CD4-positive, alpha-beta T cell treated with Interferon alpha-2 for 1 hour (primary cell): ENCODE data around the gene JDP2.
"Not testable (repeated sequence)": the region's sequence is repeated elsewhere in the genome, so short reads cannot be mapped to it uniquely, and the experiment has no call there.

Experiments used
- DNase-seq, 2 donors: peaks; one replicate each; pipeline ENCODE4 v3.0.0-alpha.2; 2020 to 2022

JDP2 gene, protein sequence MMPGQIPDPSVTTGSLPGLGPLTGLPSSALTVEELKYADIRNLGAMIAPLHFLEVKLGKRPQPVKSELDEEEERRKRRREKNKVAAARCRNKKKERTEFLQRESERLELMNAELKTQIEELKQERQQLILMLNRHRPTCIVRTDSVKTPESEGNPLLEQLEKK

DNA sequence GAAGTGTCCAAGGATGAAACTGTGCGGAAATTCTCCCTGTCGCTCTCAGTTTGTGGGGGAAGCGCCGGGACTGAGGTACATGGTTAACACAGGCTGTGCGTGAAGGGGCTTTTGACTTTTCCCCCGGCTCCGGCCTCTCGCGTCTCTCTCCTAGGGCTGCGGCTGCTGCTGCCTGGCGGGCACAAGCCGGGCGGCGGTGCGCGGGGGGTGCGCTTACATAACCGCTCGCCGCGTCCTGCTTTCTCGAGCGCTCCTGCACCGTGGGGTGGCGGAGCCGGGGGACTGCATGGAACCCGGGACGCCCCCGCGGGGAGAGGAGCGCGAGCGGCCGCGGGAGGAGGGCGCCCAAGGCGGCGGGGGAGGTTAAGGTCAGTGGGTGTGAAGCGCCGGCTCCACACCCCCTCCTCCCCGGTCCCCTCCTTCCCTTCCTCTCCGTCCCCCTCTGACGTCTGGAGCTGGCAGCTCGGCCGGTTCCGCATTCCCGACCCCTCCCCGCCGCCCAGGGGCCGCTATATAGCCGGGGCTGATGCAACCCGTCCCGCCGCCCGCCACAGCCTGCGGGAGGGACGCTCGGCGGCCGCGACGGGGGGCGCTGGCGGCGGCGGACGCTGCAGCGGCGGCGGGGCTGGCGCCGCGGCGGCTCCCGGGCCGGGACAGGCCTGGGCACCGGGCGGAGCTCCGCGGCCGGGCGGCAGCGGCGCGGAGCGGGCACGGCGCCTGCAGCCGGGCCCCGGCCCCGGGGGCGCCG is at the start of gene JDP2:
TSS of gene JDP2 (plus strand) at position 541 of the 748 bp plus-strand sequence. CDS start 9,899 bp downstream, outside the sequence.
- DNase-seq: peak; percentile 33 to 63

DNA sequence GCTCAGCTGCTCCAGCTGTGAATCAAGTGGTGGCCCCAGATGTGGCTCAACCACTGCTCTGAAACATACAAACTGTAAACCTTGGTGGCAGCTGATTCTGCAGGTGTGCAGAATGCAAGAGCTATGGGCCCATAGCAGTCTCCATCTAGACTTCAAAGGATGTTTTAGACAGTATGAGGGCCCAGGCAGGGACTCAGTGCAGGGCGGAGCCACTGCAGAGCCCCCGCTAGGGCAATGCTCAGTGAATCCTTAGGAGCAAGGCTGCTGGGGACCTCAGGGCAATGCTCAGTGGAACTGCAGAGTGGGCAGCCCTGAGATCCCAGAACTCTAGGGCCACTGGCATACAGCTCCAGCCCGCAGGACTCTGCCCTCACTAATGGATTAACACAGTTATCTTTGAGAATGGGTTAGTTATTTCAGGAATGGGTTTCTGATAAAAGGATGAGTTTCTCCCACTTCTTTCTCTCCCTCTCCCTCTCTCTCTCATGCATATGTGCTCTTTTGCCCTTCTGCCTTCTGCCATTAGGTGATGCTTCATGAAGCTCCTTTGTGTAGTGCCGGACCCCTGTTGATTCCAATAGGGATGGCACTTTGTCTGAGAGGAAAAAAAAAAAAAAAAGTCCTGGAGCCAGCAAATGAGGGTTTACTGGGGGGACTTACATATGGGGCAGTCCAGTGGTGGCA is 48.4 kb upstream of the JDP2 start:
- no peak for DNase-seq

DNA sequence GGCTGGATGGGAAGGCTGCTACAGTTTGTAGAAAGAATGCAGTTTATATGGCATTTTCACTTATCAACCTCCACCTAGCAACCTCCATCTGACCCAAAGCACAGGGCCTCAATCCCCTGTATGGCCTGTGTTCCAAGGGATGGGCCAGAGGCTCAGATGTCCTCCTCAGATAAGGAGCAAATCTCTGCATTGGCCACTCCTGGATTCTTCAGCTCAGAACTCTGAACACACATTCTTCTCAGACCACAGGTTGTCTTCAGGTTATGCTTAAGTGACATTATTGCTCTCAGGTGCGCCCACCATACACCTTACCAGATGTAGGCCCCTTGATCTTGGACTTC is 47.9 kb upstream of the JDP2 start:
- no peak for DNase-seq

DNA sequence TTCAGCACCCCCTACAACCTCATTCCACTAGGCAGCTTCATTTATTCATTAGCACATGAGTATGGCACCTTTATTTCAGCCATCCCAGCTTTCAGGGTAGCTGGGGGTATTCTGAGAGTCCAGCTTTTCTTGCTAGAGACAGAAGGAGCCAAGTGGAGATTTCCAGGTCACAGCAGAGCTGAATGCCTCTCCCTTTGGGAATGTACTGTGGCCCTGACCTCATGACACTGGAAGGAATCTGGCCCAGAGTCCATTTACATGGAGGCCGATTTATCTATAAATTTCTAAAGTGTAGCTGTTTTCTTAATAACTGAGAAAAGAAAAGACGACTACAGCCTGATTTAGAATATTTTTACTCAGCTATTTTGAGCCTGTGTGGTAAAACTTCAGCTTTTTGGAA is 47.2 kb upstream of the JDP2 start:
- no peak for DNase-seq

DNA sequence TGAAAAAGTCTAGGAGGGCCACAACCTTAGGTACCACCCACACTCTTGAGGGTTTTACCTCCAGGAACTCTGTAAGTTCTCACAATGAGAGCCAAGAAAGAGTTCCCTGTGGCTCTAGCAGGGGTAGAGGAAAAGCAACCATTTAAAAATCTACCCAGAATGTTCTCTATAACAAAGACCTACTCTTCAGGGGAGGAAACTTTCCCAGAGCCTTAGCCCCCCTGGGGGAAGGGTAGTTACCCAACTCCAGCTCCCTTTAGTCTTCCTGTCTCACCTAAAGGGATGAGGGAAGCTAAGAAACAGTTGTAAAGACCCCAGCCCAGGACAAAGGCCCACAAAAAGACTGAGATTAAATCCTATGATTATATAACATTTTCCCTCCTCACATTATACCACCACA is 46.2 kb upstream of the JDP2 start:
- no peak for DNase-seq

DNA sequence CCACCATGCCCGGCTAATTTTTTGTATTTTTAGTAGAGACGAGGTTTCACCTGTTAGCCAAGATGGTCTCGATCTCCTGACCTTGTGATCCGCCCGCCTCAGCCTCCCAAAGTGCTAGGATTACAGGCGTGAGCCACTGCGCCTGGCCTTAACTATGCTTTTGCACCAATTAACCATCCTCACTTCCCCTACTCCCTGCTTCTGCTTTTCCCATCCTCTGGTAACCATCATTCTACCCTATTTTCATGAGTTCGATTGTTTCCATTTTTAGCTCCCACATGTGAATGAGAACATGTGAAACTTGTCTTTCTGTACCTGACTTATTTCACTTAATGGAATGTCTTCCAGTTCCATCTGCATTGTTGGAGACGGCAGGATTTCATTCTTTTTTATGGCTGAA is 44.6 kb upstream of the JDP2 start:
- not testable (repeated sequence) for DNase-seq

DNA sequence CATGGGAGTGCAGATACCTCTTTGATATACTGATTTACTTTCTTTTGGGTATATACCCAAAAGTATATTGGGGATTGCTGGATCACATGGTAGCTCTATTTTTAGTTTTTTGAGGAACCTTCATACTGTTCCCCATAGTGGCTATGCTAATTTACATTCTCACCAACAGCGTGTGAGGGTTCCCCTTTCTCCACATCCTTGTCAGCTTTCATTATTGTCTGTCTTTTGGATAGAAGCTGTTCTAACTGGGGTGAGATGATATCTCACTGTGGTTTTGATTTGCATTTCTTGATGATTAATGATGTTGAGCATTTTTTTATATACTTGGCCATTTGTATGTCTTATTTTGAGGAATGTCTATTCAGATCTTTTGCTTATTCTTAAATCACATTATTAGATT is 44.1 kb upstream of the JDP2 start:
- no peak for DNase-seq

DNA sequence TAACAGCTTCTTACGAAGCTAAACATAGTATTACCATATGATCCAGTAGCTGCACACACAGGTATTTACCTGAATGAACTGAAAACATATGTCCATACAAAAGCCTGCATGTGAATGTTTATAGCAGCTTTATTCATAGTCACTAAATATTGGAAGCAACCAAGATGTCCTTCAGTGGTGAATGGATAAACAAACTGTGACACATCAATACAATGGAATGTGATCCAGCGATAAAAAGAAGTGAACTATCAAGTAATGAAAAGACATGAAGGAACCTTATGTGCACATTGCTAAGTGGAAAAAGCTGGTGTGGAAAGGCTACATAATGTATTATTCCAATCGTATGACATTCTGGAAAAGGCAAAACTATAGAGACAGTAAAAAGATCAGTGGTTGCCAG is 38.1 kb upstream of the JDP2 start:
- no peak for DNase-seq

DNA sequence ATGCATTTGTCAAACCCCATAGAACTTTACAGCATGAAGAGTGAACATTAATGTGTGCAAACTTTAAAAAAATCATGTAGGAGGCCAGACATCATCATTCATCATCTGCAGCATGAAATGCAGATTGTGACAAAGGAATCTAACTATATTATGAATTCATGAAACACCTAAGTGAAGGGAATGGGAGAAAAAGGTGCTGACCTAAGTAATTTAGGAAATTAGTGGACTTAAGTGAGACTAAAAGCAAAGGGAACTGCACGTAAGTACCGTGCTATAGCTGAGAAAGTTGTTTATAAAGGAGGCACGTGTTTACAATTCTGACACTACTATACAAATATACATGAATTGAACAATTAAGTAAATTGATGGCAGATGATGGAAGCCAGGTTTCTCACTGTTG is 37.6 kb upstream of the JDP2 start:
- no peak for DNase-seq

DNA sequence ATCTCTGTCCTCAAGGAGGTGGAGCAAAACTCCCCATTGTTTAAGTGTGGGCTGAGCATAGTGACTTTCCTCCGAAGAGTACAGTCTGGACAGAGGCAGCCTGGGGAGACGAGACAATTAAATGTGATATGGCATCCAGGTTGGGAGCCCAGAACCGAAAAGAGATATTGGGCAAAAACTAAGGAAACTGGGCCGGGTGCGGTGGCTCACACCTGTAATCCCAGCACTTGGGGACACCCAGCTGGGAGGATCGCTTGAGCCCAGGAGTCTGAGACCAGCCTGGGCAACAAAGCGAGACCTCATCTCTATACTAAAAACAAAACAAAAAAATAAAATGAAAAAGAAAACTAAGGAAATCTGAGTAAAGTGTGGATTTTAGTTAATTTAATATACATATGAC is 35.9 kb upstream of the JDP2 start:
- DNase-seq: no peak

DNA sequence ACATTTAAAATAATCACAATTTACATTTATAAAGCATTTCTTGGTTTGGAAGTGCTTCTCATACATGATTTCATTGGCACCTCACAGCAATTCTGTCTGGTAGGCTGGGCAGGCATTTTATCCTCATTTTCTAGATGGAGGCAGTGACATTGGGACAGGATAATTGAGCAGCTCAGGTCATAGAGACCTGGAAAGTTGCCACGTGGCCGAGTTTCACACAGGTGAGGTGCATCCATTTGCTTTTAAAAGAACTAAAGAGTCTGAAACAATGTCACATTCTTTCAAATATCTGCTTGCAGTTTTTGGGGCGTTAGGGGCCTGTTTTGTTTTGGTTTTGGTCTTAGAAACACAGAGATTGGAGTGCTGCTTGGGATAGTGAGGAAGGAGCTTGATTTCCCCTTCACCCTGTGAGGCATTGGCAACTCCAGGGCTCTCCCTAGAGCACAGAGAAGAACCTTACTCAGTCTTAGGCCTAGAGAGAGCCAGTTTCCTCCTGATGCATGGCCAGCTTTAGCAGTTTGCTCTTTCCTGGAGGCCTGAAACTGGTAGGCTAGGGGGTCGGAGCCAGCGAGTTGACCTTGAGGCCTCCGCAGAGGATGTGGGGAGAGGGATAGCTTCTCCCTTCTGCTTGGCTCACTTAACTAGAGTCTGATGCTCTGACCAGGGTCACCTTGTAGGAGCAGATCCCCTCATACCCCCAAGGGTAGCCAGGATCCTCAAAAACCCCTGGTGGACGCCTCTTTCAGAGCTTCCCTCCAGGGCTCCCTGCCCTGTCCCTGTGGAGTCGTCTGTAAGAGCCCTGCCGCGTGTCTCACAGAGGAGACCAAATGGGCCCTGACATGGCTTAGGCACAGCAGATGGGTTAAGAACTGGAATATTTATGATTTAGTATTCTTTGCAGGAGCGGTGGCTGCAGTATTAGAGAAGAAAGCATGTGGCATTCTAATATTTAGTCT is 34.9 kb upstream of the JDP2 start:
- DNase-seq: no peak

DNA sequence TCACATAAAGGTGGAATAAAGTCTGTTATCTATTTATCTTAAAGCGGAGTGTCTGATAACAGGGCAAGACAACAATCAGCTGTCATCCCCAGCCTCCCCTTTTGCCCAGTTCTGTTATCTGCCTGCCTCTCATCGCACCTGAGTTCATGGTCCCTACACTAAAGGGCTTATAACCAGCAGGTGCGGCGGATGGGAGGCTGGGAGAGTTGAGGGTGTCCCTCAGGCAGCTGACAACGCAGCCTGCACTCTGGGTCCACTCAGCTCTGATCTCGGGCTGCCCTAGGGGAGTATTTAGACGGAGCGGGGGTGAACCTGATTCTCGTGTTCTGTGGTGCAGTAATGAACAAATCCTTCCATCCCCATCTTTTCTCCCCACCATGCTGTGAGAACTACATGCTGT is 34.0 kb upstream of the JDP2 start:
- DNase-seq: no peak

DNA sequence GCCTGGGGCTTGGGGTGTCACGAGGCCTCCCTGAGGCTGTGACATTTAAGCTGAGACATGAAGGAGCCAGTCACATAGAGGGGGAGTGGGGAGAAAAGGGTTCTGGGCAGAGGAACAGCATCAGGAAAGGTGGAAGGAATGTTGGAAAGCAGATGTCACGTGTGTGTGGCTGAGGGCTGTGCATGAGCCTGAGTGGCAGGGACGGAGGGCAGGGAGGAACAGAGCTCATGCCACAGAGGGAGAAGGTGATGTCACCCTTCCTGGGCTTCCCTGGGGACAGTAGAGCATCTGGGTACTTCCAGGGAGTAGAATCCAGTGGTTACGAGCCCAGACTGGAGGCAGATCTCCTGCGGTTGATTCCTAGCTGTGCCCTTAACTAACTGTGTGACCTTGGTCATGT is 32.0 kb upstream of the JDP2 start:
- no peak for DNase-seq

DNA sequence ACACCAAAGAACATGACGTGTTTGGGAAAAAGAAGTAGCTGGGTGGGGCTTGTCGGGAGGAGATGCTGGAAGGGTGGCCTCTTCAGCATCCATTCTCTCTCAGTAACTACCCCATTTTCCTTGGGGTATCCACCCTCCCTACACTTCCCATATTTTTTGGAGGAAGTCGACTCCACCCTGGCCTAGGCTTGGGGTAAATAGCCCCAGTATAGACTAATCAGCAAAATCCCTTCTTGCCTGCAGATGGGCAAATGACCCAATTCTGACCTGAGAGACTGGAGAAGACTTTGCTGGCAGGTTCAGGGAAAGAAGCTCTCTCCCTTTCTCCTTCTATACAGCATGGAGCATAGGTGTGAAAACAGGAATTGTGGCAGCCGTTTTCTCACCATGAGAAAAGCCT is 28.5 kb upstream of the JDP2 start:
- DNase-seq: no peak

DNA sequence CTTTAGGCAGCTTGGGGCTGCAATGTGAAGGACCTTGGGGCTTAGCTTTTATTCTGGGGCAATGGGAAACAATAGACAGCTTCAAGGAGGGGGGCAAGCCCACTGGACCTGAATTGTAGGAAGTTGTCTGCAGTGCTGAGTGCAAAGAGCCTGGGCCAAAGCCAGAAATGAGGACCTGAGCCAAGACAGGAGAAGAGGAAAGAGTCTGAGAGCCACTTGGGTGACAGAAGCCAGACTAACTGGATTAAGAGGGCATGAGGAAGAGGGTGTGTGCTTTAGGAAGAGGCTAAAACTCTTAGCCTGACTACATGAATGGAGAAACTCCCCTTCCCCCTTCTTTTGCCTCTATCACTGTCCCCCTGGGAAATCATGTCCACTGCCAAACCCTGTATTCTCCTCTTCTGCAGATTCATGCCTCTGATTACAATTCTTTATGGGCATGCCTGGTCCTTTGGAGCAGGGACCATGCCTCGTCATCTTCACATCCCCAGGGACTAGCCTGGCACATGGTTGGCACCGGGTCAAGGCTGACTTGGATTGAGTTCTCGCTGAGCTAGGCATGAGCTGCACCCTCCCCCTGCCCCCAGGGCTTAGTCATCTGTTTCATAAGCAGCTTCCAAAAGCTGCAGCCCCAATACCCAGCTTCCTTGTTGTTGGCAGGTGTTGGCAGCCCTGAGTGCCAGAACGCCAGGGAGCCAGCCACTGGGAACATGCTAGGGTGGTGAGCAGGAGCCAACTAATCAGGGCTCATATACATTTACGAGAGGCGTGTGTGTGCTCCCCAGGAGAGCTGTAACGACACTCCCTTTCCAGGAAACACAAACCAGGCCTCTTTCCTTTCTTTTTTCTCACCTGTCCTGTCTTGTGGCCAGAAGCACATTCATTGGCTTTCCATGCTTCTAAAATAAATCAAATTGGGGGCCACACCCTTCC is 27.7 kb upstream of the JDP2 start:
- DNase-seq: peak; percentile 14 to 18

DNA sequence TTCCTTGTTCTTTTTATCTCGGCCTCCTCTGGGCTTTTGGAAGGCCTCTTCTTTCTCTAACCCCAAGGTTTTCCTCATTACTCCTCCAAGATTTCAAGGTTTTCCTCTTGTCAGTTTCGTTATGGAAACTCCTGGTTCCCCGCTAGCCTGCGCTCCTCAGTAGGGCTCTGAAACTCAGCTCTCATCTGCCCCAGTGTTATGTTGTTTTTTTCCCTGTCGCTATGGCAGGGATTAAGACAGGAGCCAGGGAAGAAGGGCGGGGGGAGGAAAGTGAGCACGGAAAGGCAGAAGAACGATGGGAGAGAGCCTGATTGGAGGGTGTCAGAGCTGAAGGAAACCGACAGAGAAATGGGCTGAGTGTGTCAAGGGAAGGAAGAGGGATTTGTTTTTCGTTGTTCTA is 26.5 kb upstream of the JDP2 start:
- DNase-seq: no peak

DNA sequence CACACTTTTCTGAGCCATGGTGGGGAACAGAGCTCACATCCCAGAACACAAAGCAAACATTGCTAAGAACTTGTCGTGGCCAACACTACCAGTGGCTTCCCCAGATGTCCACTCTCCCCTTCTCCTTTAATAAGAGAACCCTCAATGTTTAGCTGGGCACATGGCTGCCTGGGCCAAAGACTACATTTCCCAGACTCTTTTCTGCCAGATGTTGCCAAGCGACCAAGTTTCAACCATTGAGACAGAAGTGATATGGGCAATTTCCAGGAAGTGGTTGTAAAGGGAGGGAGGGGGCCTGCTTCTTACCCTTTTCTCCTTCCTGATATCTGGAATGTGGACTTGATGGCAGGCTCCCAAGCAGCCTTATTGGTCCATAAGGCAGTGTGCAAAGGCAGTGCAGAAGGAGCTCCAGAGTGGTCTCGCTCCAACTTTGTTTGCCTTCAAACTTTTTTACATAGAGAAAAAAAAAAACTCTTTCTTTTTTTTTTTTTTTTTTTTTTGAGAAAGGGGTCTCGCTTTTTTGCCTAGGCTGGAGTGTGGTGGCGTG is 24.9 kb upstream of the JDP2 start:
- no peak for DNase-seq

DNA sequence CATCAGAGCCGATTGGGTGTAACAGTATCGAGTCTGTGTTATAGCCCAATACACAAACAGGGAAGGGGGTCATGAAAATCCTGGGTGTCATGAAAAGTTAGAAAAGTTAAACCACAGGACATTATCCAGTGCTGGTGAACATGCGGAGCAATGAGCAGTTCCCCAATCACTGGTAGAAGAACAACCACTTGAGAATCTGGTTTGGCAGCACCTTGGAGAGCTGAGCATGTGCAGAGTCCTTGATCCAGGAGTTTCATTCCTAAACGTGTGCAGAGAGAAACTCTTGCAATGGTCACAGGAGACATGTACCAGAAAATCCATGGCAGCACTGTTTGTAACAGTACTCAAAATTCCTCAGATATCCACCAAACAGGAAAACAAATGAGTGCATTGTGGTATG is 23.0 kb upstream of the JDP2 start:
- DNase-seq: no peak

DNA sequence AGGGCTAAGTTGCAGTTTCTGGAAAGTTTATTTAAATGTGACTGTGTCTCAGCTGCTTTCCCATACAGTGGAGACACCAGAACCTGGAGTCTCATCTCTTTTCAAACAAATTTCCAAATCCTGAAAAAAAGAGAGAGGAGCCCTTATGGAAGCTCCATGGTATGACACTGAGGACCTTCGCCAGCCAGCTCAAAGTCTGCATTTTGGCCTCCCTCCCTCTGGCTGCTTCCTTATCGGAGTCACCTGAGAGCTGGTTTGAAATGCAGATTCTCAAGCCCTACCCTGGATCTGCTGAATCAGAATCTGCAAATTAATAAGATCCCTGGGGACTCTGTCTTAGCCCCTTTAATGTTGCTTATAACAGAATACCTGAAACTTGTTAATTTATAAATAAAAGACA is 21.7 kb upstream of the JDP2 start:
- no peak for DNase-seq

DNA sequence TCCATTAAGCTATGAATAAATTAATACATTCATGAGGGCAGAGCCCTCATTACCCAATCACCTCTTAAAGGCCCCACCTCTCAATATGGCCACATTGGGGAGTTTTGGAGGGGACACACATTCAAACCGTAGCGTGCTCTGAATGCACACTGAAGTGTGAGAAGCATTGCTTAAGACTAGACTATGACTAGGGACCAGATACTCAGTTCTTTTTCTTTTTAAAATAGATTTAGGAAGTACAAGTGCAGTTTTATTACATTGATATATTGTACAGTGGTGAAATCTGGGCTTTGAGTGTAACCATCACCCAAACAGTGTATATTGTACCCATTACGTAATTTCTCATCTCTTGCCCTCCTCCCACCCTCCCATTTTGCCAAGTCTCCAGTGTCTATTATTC is 21.0 kb upstream of the JDP2 start:
- DNase-seq: no peak

DNA sequence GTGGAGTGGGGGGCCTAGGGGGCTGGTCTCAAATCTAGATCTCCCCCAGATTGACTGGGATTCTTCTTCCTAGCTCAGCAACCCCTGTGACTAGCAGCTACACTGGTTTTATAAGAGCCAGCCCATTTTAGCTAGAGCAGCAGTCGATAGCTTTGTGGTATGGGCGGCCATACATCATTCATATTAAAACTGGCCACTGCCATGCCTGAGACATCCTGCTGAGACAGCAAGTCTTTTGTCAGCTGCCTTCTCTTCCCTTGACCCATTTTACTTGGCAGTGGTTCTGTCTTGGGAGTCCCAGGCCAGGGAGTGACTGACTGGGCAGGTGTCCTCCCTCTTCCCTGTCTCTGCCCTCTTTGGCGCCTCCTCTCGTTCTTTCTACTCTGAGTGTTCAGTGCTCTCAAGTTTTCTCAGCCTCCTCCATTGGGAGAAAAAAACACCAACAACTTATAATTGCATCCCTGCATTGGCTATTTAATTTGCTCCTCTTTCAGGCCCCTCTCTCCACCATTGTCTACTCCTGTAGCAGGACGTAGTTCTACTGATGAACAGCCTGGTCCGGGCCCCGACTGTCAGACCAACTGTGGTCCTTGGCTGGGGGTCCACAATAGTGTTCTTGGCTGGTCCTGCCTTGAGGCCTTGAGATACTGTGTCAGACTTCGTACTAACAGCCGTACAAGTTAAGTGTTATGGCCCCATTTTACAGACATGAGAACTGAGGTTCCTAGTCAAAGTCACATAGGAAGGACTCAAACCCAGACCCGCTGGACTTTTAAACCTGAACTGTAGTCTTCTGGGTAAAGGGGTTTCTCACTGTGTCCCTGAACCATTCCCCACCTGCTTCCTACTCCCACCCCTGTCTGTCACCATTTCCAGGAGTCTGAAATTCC is 18.3 kb upstream of the JDP2 start:
- no peak for DNase-seq
